ENCODE measurements around the gene CIAPIN1.

Gene CIAPIN1

GRCh38 chr16:57447186-57447962 is at the start of gene CIAPIN1, which contains the start of gene COQ9:
Gene CIAPIN1, minus strand, starts transcription at chr16:57447385. Its CDS starts 6,457 bp downstream, at chr16:57440928.
Gene COQ9, plus strand, starts transcription at chr16:57447479. Its CDS starts 27 bp downstream, at chr16:57447506.
- DNase-seq: peak; percentile 94 to 95

- no peak for DNase-seq
These were observed 46.6 kb upstream of the CIAPIN1 start for GRCh38 chr16:57493767-57494166.

- no peak for DNase-seq
These were observed 42.0 kb upstream of the CIAPIN1 start for GRCh38 chr16:57489229-57489628.

GRCh38 chr16:57486858-57487834 is 40.0 kb upstream of the CIAPIN1 start:
- DNase-seq: no peak

GRCh38 chr16:57485916-57486857 is 39.0 kb upstream of the CIAPIN1 start, which contains the start of gene DOK4:
Gene DOK4, minus strand, starts transcription at chr16:57486493. Its CDS starts 6,986 bp downstream, at chr16:57479507.
- peak; percentile 33 to 68 for DNase-seq

- DNase-seq: no peak
These were observed 38.1 kb upstream of the CIAPIN1 start for GRCh38 chr16:57485091-57485915.

GRCh38 chr16:57484515-57485005 is 37.4 kb upstream of the CIAPIN1 start:
- no peak for DNase-seq

GRCh38 chr16:57483725-57484514 is 36.7 kb upstream of the CIAPIN1 start:
- DNase-seq: no peak

- DNase-seq: no peak
These were observed 35.8 kb upstream of the CIAPIN1 start for GRCh38 chr16:57482845-57483545.

- DNase-seq: no peak
These were observed 34.2 kb upstream of the CIAPIN1 start for GRCh38 chr16:57481421-57481820.

GRCh38 chr16:57480754-57481230 is 33.6 kb upstream of the CIAPIN1 start:
- no peak for DNase-seq

- no peak for DNase-seq
These were observed 33.0 kb upstream of the CIAPIN1 start for GRCh38 chr16:57479976-57480753.

- no peak for DNase-seq
These were observed 32.2 kb upstream of the CIAPIN1 start for GRCh38 chr16:57479205-57479975.

GRCh38 chr16:57478396-57479204 is 31.4 kb upstream of the CIAPIN1 start:
- no peak for DNase-seq

GRCh38 chr16:57477531-57478202 is 30.5 kb upstream of the CIAPIN1 start:
- no peak for DNase-seq

All from SHP77 (cell line).